Natural killer cell (primary cell): Measurements from ENCODE around the gene MRPL19. TPM values are rescaled to one million over a fixed set of nuclear protein-coding genes. Genes with fewer than 3 reads are reported as not detected.
"Not testable (repeated sequence)": the region's sequence is repeated elsewhere in the genome, so short reads cannot be mapped to it uniquely, and the experiment has no call there.

ENCODE experiments used
- ATAC-seq, 3 donors: fragments of 150-1000 bp in 2 of 3; fragments of 200-7000 bp in 1 of 3; cut with Tn5 transposase; 1 replicate in 1 of 3; 2 replicates in 2 of 3; pipeline ENCODE4 v1.10.0; 2021; ENCODE audit warnings: mild to moderate bottlenecking in 2 of 3, moderate library complexity in 2 of 3
- DNase-seq, 2 donors: peaks; one replicate each; pipeline versions ENCODE4 v3.0.0 to v3.0.0-alpha.2; 2013 to 2021; ENCODE audit warnings: mixed read lengths in 1 of 2
- H3K27ac ChIP-seq: one replicate; pipeline ENCODE4 v1.5.1; 2013; ENCODE audit warnings: mild to moderate bottlenecking, low read length
- H3K27me3 ChIP-seq: one replicate; pipeline ENCODE4 v1.6.1; 2013; ENCODE audit warnings: low read length; ENCODE audit not compliant: control insufficient read depth, insufficient read depth
- H3K36me3 ChIP-seq: one replicate; pipeline ENCODE4 v1.6.1; 2013; ENCODE audit warnings: low read length; ENCODE audit not compliant: control insufficient read depth, insufficient read depth
- H3K4me1 ChIP-seq: one replicate; pipeline ENCODE4 v1.6.1; 2013; ENCODE audit warnings: low read length; ENCODE audit not compliant: control insufficient read depth, insufficient read depth
- H3K4me3 ChIP-seq: one replicate; pipeline ENCODE4 v1.5.1; 2013; ENCODE audit warnings: low read length
- H3K9me3 ChIP-seq: one replicate; pipeline ENCODE4 v1.6.1; 2013; ENCODE audit warnings: low read length; ENCODE audit not compliant: control insufficient read depth, insufficient read depth
- H3K27ac Mint-ChIP-seq, 2 donors: one replicate each; pipeline ENCODE4 v1.8.0; 2022; ENCODE audit warnings: mild to moderate bottlenecking in 2 of 2, mixed read lengths in 2 of 2, moderate library complexity in 1 of 2
- H3K27me3 Mint-ChIP-seq, 2 donors: one replicate each; pipeline ENCODE4 v1.8.0; 2022; ENCODE audit warnings: low read depth in 2 of 2, mixed read lengths in 2 of 2
- H3K36me3 Mint-ChIP-seq: one replicate; pipeline ENCODE4 v1.8.0; 2022; ENCODE audit warnings: mixed read lengths
- H3K4me1 Mint-ChIP-seq, 2 donors: one replicate each; pipeline ENCODE4 v1.8.0; 2022; ENCODE audit warnings: mixed read lengths in 2 of 2
- H3K4me3 Mint-ChIP-seq: one replicate; pipeline ENCODE4 v1.8.0; 2022; ENCODE audit warnings: mild to moderate bottlenecking, moderate library complexity, mixed read lengths
- H3K9me3 Mint-ChIP-seq, 2 donors: one replicate each; pipeline ENCODE4 v1.8.0; 2022; ENCODE audit warnings: mixed read lengths in 2 of 2
- WGBS: methylation state at CpG from one replicate; pipeline ENCODE4 v1.1.7; 2013; ENCODE audit warnings: missing lambda C conversion rate; ENCODE audit not compliant: insufficient coverage; 5-methylcytosine and 5-hydroxymethylcytosine counted together
- intact Hi-C: fragments of 100-400 bp; cut with micrococcal nuclease; formaldehyde crosslinking; loops from one replicate; pipeline ENCODE4 v1.14.2; 2022
- total RNA-seq, 4 donors: library from RNA; stranded (reverse); fragments of 120-200 nt in 1 of 4; gene quantifications; one replicate each; pipeline versions ENCODE4 v1.2.3 to v1.2.4, GENCODE V29; 2013 to 2022
- TF ChIP-seq, protein P1 (sequence below): fragments of 200-600 bp; IDR thresholded peaks from one replicate; pipeline ENCODE4 v1.8.0; 2022; ENCODE audit warnings: antibody characterized with exemption

The MRPL19 gene
- total RNA-seq, 3 donors from 2014 or later (not counting 1 experiment from before 2014, with no cell fraction given): 11.9 to 22.9 (median 17.8) TPM

DNA sequence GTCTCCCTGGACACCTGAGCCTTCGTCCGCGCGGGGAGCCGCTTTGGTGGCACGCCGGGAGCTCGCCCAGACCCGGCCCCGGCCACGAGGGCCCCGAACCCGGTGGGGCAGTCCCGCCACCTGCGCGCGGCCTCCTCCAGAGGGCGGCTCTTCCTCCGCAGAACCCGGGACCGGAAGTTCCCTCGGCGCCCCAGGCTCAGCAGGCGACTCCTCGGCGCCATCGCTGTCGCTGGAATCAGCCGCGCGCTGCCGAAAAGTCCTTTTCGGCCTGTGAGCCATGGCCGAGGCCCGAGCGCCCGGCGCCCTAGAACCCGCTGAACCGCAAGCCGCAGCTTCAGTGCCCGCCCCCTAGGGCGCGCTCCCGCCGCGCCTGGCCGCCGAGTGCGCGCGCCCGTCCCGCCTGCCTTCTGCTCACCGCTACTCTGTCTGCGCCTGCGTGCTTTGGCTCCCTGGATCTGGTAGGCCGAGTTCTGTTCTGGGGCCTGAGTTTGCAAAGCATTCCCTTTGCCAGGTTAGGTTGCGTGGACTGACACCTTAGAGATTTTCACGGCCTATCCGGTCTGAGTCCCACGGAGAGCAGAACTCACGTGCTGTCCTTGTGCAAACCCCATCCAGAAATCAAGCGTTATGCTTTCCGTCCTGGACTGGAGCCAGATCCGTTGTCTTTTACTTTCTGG is 64.1 kb downstream of the MRPL19 start, which contains the start of gene GCFC2:
TSS of gene GCFC2 (minus strand) at position 339 of the 677 bp plus-strand sequence. CDS start at position 279, 60 bp downstream.
- peak within 1 kb of the TSS; percentile 90 for H3K4me3 Mint-ChIP-seq
- H3K27me3 Mint-ChIP-seq: peaks cover 6 to 9% of the 10 kb centered on the region in 2 donors
- peak; percentile 83 to 90 for DNase-seq
- peak within 1 kb of the TSS; percentile 58 for H3K4me3 ChIP-seq
- intact Hi-C loops: loop anchor here (2.0 kb wide), 1 partner anchor 70 kb away; no protein-coding TSS in a partner anchor
- H3K27ac ChIP-seq: peak within 1 kb of the TSS; percentile 92
- no peaks in the 10 kb centered on the region for H3K36me3 ChIP-seq
- TF ChIP-seq, protein P1, sequence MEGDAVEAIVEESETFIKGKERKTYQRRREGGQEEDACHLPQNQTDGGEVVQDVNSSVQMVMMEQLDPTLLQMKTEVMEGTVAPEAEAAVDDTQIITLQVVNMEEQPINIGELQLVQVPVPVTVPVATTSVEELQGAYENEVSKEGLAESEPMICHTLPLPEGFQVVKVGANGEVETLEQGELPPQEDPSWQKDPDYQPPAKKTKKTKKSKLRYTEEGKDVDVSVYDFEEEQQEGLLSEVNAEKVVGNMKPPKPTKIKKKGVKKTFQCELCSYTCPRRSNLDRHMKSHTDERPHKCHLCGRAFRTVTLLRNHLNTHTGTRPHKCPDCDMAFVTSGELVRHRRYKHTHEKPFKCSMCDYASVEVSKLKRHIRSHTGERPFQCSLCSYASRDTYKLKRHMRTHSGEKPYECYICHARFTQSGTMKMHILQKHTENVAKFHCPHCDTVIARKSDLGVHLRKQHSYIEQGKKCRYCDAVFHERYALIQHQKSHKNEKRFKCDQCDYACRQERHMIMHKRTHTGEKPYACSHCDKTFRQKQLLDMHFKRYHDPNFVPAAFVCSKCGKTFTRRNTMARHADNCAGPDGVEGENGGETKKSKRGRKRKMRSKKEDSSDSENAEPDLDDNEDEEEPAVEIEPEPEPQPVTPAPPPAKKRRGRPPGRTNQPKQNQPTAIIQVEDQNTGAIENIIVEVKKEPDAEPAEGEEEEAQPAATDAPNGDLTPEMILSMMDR: peak; percentile 33
- ATAC-seq: peak; percentile 86 to 91 (median 87)
- H3K4me1 Mint-ChIP-seq: peaks cover 23 to 26% of the 10 kb centered on the region in 2 donors
- H3K9me3 Mint-ChIP-seq: no peaks in the 10 kb centered on the region
- no peaks in the 10 kb centered on the region for H3K36me3 Mint-ChIP-seq
- H3K4me1 ChIP-seq: peaks cover 5% of the 10 kb centered on the region
- 3% methylated on average over 66 of the region's 66 CpGs for WGBS
- no peaks in the 10 kb centered on the region for H3K27me3 ChIP-seq
- no peaks in the 10 kb centered on the region for H3K9me3 ChIP-seq
- H3K27ac Mint-ChIP-seq: peak within 1 kb of the TSS; percentile 85 to 96

DNA sequence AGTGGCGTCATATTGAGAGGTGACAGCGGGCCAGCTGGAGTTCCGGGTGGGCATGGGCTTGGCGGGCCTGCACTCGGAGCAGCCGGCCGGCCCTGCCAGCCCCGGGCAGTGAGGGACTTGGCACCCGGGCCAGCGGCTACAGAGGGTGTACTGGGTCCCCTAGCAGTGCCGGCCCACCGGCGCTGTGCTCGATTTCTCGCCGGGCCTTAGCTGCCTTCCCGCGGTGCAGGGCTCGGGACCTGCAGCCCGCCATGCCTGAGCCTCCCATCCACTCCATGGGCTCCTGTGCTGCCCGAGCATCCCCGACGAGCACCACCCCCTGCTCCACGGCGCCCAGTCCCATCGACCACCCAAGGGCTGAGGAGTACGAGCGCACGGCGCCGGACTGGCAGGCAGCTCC is 65.0 kb downstream of the MRPL19 start:
- H3K4me3 ChIP-seq, H3K36me3 Mint-ChIP-seq, H3K9me3 Mint-ChIP-seq, H3K36me3 ChIP-seq, H3K4me1 ChIP-seq, H3K27me3 Mint-ChIP-seq, ATAC-seq, DNase-seq, H3K27me3 ChIP-seq, H3K9me3 ChIP-seq: not testable (repeated sequence)
- intact Hi-C loops: loop anchor here (2.0 kb wide), 1 partner anchor 71 kb away; no protein-coding TSS in a partner anchor
- Mint-ChIP-seq H3K4me1 (peaks cover 23 to 26% of the 10 kb centered on the region in 2 donors), H3K4me3 (peak overlapping the region; percentile 90), H3K27ac (peak overlapping the region; percentile 85 to 96)
- WGBS: 99% methylated on average over 31 of the region's 31 CpGs
- H3K27ac ChIP-seq: peak overlapping the region; percentile 92

DNA sequence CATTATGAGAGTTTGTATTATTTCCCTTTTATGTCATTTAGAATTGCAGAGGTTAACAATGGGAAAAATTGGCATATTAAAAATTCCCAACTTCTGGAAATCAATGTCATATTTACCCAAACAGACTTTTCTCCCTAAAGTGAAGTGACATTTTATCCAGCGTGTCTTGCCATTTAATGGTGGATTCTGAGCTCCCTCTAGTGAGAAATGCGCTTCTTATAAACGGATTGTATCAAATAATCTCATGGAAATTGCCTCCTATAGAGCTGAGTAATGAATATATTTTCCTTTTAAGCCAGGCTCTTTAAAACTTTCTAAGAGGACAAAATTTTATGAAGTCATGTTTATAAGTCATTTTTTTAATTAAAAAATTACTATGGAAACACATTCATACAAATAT is 69.8 kb downstream of the MRPL19 start:
- ATAC-seq (no peak), DNase-seq (no peak)
- H3K4me3 ChIP-seq: no peak overlapping the region
- H3K27me3 Mint-ChIP-seq: peaks cover 20 to 29% of the 10 kb centered on the region in 2 donors
- intact Hi-C loops: no loop called here
- H3K36me3 ChIP-seq: no peaks in the 10 kb centered on the region
- H3K27ac Mint-ChIP-seq: no peak overlapping the region
- H3K9me3 ChIP-seq: no peaks in the 10 kb centered on the region
- H3K27ac ChIP-seq: no peak overlapping the region
- no peaks in the 10 kb centered on the region for H3K36me3 Mint-ChIP-seq
- TF ChIP-seq, protein P1: no peak
- peaks cover under 1% of the 10 kb centered on the region for H3K27me3 ChIP-seq
- H3K4me1 Mint-ChIP-seq: peaks cover 0 to under 1% of the 10 kb centered on the region in 2 donors
- H3K4me1 ChIP-seq: no peaks in the 10 kb centered on the region
- 84% methylated on average over 2 of the region's 3 CpGs for WGBS
- no peaks in the 10 kb centered on the region for H3K9me3 Mint-ChIP-seq
- no peak overlapping the region for H3K4me3 Mint-ChIP-seq

DNA sequence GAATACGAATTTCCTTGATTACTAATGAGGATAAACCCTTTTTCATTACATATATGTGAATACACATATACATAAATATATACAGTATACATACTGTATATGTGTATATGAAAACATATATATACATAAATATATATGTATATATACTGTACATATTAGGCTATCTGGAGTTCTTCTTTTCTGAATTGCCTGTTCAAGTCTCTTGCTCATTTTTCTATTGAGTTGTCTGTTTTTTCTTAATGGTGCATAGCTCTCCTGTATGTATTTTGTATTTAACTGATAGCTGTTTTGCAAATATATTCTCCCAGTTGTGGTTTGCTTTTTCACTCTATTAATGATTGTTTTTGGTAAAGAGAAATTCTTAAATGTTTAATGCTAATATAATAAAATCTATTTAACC is 73.0 kb downstream of the MRPL19 start:
- TF ChIP-seq, protein P1: no peak
- Histone ChIP-seq H3K36me3 (no peaks in the 10 kb centered on the region), H3K4me1 (no peaks in the 10 kb centered on the region), H3K9me3 (no peaks in the 10 kb centered on the region), H3K27ac (no peak overlapping the region), H3K27me3 (peaks cover 2% of the 10 kb centered on the region), H3K4me3 (no peak overlapping the region)
- ATAC-seq: no peak
- Mint-ChIP-seq H3K36me3 (no peaks in the 10 kb centered on the region), H3K4me1 (no peaks in the 10 kb centered on the region), H3K9me3 (no peaks in the 10 kb centered on the region), H3K27me3 (peaks cover 34 to 54% of the 10 kb centered on the region in 2 donors), H3K4me3 (no peak overlapping the region), H3K27ac (no peak overlapping the region)
- WGBS: no CpG with 5 or more reads among the region's 1 CpG
- intact Hi-C loops: no loop called here
- no peak for DNase-seq
